ENCODE data around the gene CAMTA1.

Gene CAMTA1

GRCh38 chr1:7255303-7256058 is 470.2 kb downstream of the CAMTA1 start:
- no peak for TF ChIP-seq CTCF (IDR thresholded peaks at IDR 0.05; ENCODE audit: low read depth, low read length, missing control alignments)
- DNase-seq (ENCODE audit: low read depth) = no peak
- H3K4me3 ChIP-seq (ENCODE audit: low read depth, low read length) = no peak overlapping the region

- no peak for TF ChIP-seq CTCF (IDR thresholded peaks at IDR 0.05; ENCODE audit: low read depth, low read length, missing control alignments)
- no peak for DNase-seq (ENCODE audit: low read depth)
- H3K4me3 ChIP-seq (ENCODE audit: low read depth, low read length) = no peak overlapping the region
Observed at GRCh38 chr1:7256526-7256925, 471.3 kb downstream of the CAMTA1 start.

GRCh38 chr1:7257225-7257624 is 472.0 kb downstream of the CAMTA1 start:
- H3K4me3 ChIP-seq (ENCODE audit: low read depth, low read length) = no peak overlapping the region
- no peak for DNase-seq (ENCODE audit: low read depth)
- no peak for TF ChIP-seq CTCF (IDR thresholded peaks at IDR 0.05; ENCODE audit: low read depth, low read length, missing control alignments)

GRCh38 chr1:7258589-7259135 is 473.4 kb downstream of the CAMTA1 start:
- TF ChIP-seq CTCF (IDR thresholded peaks at IDR 0.05; ENCODE audit: low read depth, low read length, missing control alignments) = no peak
- H3K4me3 ChIP-seq (ENCODE audit: low read depth, low read length) = no peak overlapping the region
- no peak for DNase-seq (ENCODE audit: low read depth)

- TF ChIP-seq CTCF (IDR thresholded peaks at IDR 0.05; ENCODE audit: low read depth, low read length, missing control alignments) = no peak
- no peak overlapping the region for H3K4me3 ChIP-seq (ENCODE audit: low read depth, low read length)
Observed at GRCh38 chr1:7259955-7260354, 474.7 kb downstream of the CAMTA1 start.

GRCh38 chr1:7261490-7261889 is 476.2 kb downstream of the CAMTA1 start:
- no peak for DNase-seq (ENCODE audit: low read depth)
- no peak for TF ChIP-seq CTCF (IDR thresholded peaks at IDR 0.05; ENCODE audit: low read depth, low read length, missing control alignments)
- H3K4me3 ChIP-seq (ENCODE audit: low read depth, low read length) = no peak overlapping the region

More at GRCh38 chr1:7259955-7260354, 474.7 kb downstream of the CAMTA1 start:
- DNase-seq (ENCODE audit: low read depth) = no peak

- no peak for TF ChIP-seq CTCF (IDR thresholded peaks at IDR 0.05; ENCODE audit: low read depth, low read length, missing control alignments)
- no peak overlapping the region for H3K4me3 ChIP-seq (ENCODE audit: low read depth, low read length)
- DNase-seq (ENCODE audit: low read depth) = no peak
Observed at GRCh38 chr1:7262611-7263010, 477.4 kb downstream of the CAMTA1 start.

Measured in GM12864 (cell line).